Peyer's patch (tissue), 4 donors: ENCODE results near the gene MAD1L1.

Experiments
- CTCF ChIP-seq, 6 experiments: fragments of 450-650 bp in 4 of 6; fragments of 200-600 bp in 2 of 6; sonication (generic) in 1 of 6; IDR thresholded peaks; one replicate each; pipeline ENCODE4 v1.5.1; 2017 to 2019; ENCODE audit warnings: antibody characterized with exemption in 6 of 6, mild to moderate bottlenecking in 3 of 6, moderate library complexity in 1 of 6
- POLR2A ChIP-seq, 2 donors: fragments of 450-650 bp; IDR thresholded peaks; one replicate each; pipeline ENCODE4 v1.5.1; 2017; ENCODE audit warnings: antibody characterized with exemption in 2 of 2, mild to moderate bottlenecking in 2 of 2, moderate library complexity in 2 of 2

GRCh38 chr7:1970895-1971294 lies 261.9 kb downstream of the MAD1L1 start:
- TF ChIP-seq CTCF (IDR thresholded peaks at IDR 0.05) (no peak), POLR2A (IDR thresholded peaks at IDR 0.05) (no peak)
